Hematopoietic multipotent progenitor cell treated with erythropoietin and hydrocortisone succinate and interleukin-3 and kit ligand, for 15 days (in vitro differentiated cells): ENCODE measurements around the gene PCMTD2.

Experiments used
- DNase-seq: peaks from one replicate; pipeline ENCODE4 v3.0.0-alpha.2; 2015; ENCODE audit warnings: low spot score

The PCMTD2 gene

DNA sequence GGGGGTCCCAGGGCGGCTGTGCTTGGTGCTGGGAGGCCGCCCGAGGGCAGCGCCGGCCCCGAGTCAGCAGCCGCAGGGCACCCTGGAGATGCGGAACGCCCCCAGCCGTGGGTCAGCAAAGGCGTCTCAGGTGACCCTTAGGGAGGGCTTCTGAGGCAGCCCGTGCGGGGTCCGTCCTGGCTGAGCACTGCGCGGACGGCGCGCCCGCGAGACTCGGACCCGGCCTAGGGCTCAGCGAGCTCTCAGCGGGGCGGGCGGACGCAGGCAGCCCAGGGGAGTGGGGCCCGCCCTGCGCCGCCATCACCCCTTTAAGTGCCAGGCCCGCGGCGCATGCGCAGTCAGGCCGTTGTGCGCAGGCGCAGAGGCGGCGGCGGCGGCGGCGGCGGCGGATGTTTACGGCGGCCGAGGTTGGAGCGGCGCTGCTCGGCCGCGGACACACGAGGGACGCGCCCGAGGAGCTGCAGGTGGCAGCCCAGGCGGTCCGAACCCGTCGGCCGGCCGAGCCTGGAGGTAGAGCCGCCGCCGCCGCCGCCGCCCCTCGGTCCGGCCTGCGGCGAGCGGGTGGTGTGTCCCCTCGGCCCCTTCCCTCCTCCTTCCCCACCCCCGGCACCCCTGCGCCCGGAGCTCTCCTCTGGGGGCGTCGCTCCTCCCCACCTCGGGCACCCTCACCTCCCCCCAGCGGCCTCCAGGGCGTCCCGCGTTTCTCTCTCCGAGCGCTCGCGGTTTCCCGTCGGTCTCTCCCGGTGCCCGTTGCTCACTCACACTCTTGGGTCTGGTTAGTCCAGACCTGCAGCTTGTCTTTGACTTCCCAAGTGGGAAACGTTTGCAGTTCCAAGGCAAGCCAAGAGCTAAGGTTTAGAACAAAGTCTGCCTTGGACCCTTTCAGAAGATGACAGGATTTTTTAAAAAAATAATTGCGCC lies at the start of gene PCMTD2:
Gene PCMTD2, plus strand, starts transcription at position 388 of the 921 bp plus-strand sequence. CDS start 4,218 bp downstream, outside the sequence.
- peak; percentile 91 for DNase-seq

DNA sequence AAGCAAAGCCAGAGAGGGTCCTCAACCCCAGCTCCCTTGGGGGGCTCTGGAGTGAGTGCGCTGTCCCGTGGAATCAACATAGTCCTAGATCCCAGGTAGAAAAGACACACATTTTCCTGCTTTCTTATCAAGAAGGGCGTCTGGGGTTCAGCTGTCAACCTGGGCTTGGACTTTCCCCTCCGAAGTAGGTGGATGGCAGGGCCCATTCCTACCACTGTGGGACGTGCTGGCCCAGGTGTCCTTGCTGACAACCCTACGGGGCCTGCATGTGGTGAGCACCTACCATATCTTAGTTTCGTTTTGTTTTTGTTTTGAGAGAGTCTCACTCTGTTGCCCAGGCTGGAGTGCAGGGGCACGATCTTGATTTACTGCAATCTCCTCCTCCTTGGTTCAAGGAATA lies 48.9 kb upstream of the PCMTD2 start:
- no peak for DNase-seq

DNA sequence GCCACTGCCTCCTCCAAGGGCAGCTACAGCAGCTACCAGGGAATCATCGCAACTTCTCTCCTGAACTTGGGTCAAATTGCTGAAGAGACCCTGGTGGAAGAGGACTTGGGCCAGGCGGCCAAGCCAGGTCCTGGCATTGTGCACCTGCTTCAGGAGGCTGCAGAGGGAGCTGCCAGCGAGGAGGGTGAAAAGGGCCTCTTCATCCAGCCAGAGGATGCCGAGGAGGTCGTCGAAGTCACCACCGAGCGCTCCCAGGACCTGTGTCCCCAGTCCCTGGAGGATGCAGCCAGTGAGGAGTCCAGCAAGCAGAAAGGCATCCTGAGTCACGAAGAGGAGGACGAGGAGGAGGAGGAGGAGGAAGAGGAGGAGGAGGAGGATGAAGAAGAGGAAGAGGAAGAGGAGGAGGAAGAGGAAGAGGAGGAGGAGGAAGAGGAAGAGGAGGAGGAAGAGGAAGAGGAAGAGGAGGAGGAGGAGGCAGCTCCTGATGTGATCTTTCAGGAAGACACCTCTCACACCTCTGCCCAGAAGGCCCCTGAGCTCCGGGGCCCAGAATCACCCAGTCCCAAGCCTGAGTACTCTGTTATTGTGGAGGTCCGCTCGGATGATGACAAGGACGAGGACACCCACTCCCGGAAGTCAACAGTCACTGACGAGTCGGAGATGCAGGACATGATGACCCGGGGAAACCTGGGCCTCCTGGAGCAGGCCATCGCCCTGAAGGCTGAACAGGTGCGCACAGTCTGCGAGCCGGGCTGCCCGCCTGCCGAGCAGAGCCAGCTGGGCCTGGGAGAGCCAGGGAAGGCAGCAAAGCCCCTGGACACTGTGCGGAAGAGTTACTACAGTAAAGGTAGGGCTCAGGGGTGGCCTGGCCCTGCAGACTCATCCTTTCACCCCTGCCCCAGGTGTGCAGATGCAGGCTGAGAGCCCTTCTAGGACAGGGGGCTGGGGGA lies 47.6 kb upstream of the PCMTD2 start:
- no peak for DNase-seq

DNA sequence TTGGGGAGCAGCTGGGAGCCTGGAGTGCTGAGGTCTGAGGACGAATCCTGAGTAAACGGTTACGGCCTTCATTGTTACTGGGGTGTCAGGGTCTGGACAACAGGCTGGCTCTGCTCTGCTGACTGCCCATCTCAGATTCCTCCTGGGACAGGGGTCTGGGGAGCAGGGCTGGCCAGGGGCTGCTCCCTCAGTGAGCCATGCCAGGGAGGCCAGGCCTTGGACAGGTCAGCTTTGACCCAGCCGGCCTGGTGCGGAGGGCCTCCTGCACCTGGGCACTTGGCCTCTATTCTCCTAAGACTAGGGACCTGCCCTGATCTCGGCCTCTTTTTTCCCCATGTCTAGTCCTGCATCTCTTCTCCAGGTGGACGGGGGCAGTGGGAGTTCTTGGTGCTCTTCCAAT lies 46.4 kb upstream of the PCMTD2 start:
- DNase-seq, result no peak

DNA sequence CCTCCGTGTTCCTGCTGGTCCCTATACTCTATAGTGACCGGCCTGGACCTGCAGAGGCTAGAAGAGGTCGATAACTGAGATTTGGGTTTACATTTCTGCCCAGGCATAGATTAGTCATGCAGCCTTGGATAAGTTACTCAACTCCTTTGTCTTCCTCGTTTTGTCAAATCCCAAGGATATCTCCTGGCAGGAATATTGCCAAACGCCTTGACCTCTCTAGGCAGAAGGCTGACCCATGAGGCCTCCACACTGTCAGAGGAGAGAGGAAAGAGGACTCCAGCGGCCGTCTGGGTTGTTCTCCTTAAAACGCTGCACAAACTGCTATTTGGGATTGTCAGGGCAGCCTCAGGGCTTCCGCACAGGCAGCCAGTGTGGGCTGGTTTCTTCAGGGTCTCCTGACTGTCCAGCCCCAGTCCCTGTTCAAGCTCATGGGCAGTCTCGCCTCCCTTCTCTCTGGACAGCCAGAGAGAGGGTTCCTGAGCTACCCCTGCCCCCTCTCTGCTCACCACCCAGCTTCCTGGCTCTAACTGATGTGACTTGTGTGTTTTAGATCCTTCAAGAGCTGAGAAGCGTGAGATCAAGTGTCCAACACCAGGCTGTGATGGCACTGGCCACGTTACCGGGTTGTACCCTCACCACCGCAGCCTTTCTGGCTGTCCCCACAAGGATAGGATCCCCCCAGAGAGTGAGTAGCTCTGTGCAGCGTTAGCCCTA lies 44.7 kb upstream of the PCMTD2 start:
- DNase-seq, result no peak

DNA sequence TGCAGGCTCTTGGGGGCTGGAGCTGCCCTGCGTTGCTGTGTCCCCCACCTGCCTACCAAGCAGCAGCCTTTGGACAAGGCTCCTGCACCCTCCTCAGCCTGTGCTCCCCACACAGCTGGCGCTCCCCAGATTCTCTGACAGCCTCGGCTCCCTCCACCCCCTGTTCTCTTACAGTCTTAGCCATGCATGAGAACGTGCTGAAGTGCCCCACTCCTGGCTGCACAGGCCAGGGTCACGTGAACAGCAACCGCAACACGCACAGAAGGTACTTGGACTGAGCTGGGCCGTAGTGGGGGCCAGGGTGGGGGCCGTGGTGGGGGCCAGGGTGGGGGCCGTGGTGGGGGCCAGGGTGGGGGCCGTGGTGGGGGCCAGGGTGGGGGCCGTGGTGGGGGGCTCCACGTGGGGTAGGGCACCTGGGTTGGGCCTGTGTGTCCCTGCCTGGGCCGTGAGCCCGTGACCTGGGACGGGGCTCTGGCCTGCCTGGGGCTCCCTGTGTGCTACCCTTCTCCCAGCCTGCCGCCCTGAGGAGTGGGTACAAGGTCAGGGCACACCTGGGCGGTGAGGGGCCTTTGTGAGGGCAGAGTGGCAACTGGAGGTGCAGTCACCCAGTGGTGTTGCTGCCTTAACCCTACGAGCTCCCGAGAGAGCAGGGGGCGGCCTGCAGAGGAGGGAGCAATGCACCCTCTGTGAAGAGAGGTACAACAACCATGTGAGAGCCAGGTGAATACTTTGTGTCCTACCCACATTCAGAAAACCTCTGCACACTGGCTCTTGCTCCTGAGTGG lies 43.5 kb upstream of the PCMTD2 start:
- DNase-seq, result no peak

DNA sequence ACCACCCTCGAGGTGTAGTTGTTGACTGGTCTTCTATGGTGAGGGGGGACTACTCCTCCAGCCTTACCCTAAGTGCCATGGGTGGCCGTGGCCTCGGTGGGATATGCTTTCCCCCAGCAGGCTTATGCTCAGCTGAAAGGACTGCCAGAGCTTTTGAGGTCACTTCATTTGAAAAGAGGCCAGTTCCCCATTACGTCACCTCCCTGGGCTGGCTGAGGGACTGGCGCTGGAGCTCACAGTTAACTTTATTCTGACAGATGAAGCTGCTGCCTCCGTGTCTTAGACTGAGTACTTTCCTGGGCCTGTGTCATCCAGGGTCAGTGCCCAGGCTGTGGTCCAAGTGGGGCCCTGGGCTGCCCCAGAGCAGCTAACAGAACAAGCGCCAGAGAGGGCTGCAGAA lies 42.8 kb upstream of the PCMTD2 start:
- DNase-seq, result no peak

DNA sequence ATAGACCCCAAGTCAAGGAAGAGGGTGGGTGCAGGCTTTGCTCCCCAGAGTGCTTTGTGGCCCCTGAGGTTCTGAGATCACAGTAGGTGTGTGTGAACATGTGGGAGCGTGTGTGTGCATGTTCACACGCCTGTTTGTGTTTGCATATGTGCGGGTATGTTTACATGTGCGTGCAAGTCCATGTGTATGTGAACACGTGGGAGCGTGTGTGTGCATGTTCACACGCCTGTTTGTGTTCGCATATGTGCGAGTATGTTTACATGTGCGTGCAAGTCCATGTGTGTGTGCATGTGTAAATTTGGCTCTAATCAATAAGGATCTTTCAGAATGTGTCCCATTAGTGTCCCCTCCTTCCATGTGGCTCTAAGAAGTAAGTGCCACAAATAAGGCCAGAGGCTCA lies 41.4 kb upstream of the PCMTD2 start:
- DNase-seq, result no peak

DNA sequence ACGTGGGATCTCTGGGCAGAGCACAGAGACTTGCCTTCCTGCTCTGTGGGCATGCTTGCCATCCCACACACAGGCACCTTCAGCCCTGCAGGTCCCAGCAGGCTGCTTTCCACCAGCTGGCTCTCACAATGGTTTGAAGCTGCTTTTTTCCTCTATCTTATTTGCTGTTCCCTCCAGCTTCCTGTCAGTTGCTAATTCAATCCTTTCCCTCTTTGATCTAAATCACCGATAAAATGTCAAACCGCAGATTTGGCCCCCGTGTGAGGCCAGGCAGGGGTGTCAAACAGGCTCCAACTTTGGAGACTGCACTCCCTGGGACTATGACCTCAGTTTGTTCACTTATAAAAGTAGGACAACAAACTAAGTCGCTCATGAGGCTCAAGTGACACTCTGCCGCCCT lies 40.6 kb upstream of the PCMTD2 start:
- DNase-seq, result no peak

DNA sequence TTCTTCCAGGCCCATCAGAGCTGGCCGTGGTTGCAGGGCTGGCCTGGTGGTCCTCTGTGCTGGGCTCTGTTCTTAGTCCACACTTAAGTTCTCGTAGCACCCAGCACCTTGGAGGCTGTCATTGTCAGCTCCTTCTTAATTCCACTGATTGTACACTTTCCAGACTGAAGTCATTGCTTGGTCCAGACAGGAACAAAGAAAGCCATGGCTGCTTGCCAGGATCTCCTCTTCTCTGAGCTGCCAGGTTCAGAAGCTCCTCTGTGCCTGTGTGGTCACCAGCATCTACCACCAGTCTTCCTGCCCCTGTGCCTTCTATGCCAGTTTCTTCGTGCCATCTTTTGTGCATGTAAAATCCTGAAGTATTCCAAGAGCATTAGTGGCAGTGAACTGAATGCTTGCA lies 39.5 kb upstream of the PCMTD2 start:
- no peak for DNase-seq

DNA sequence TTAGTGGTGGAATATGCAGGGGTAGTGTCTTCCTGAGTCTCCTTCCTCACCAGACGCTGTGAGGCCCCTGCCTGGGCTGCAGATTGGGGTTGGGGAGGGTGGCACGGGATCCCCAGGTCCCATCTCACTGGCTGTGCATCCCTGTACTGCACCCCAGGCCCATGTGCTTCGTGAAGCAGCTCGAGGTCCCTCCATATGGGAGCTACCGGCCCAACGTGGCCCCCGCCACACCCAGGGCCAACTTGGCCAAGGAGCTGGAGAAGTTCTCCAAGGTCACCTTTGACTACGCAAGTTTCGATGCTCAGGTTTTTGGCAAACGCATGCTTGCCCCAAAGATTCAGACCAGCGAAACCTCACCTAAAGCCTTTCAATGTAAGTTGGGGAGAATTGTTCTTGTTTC lies 38.6 kb upstream of the PCMTD2 start:
- no peak for DNase-seq

DNA sequence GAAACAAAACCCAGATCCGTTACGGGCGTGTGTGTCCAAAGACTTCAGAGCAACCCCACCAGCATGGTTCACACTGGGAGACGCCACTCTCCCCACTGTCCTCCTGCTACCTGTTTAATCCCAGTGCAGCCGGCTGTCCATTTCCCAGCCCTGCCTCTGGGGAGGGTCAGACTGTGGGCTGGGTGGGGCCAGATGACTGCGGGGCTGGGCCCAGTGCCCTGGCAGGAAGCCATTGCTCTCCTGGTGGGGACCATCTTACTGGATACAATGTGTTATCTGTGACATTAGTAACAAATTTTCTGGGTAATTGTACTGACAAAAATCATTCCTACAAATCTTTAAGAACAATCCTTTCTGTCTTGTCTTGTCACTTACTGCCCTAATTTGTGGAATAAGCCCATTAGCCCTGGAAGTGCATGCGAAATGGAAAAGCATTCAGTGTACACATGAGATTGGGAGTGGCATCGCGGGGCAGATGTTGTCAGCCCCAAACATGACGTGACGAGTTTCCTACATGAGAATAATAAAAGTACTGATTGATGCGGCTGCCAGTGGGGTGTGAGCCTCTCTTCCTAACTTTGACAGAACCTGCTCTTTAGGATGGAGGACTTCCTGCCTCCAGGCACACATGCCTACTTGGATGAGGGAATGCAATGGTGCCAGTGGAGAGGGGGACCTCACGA lies 37.9 kb upstream of the PCMTD2 start:
- no peak for DNase-seq

DNA sequence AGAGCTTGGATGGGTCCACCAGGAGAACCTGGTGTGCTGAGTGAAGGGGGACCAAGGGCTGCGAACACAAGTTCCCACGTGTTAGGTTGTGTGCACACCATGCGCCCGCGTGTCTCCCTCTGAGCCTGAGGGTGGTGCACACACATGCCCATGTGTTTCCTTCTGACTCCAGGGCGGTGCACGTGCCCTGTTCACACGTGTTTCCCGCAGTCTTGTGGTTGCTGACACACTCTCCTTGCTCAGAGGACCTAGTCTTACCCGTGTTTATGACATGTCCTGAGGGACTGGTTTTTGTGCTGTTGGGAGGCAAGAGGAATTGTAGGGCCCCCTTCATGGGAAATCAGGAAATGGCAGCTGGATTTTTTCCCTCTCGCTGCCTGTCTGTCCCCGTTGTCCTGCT lies 36.3 kb upstream of the PCMTD2 start:
- DNase-seq, result no peak

DNA sequence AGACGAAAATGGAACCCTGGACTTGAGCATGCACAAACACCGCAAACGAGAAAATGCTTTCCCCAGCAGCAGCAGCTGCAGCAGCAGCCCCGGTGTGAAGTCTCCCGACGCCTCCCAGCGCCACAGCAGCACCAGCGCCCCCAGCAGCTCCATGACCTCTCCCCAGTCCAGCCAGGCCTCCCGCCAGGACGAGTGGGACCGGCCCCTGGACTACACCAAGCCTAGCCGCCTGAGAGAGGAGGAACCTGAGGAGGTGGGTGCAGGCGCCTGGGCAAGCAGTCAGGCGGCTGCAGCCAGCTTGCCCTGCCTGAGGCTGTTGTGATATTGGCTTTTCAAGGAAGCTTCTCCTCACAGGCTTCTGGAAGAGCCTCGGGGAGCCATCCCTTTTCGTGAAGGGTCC lies 35.8 kb upstream of the PCMTD2 start:
- no peak for DNase-seq

DNA sequence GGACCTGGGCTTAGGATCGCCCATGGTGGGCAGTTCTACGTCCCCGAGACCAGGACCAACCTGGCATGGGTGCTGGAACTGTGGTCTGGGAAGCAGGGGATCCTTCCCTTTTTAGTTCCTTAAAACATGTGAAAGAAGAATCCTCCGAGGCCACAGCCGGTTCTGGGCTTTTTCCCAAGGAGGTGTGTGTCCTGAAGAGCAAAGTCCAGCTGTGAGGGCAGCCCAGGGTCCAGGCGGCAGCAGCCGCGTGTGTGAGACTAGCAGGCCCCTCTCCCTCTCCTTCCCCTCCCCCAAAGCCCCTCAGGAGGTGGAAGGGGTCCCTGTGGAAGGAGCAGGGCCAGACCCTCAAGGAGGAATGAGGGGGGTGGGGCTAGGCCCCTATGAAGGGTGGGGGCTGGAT lies 35.1 kb upstream of the PCMTD2 start:
- no peak for DNase-seq

DNA sequence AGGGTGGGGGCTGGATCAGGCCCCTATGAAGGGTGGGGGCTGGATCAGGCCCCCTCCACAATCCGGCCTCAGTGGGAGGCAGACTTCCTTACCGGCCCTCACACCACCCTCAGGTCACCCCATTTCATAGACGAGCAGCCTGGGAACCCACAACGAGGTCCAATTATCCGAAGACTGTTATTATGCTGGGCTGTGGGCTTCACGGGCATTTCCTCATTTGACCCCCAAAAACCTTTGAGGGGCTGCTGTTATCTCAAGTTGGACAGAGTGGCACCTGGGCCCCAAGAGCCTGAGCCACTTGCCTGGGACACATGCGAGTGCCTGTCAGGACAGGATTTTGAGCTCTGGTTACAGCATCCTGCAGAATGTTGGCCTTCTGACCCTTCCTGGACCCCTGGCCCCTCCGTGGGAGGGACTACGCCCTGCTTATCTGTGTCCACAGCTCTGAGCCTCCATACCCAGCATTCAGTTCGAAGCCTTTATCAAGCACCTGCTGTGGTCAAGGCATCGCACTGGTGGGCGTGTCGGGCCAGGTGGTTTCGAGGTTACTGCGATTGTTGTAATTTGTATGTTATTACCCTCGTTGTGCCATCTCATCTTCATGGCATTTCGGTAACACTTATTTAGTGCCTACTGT lies 34.5 kb upstream of the PCMTD2 start:
- peak; percentile 37 for DNase-seq

DNA sequence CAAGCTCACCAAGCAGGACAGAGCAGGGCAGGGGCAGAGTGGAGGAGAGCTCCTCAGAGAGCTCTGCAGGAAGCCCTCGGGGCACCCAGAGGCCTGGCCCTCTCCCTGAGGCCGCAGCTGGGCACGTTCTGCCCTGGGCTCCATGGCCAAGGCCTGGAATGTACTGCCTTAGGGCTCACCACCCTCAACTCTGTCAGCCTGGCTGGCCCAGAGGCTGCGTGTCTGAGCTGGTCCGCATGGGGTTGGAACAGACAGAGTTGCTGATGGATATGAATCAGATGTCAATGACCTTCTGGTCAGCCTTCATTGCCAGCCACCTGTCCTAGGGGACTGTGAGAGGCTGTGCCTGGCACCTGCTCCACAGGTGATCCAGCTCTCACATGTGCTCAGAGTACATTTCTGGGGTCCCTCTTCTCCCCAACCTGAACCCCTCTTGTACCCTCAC lies 33.2 kb upstream of the PCMTD2 start:
- DNase-seq, result no peak

DNA sequence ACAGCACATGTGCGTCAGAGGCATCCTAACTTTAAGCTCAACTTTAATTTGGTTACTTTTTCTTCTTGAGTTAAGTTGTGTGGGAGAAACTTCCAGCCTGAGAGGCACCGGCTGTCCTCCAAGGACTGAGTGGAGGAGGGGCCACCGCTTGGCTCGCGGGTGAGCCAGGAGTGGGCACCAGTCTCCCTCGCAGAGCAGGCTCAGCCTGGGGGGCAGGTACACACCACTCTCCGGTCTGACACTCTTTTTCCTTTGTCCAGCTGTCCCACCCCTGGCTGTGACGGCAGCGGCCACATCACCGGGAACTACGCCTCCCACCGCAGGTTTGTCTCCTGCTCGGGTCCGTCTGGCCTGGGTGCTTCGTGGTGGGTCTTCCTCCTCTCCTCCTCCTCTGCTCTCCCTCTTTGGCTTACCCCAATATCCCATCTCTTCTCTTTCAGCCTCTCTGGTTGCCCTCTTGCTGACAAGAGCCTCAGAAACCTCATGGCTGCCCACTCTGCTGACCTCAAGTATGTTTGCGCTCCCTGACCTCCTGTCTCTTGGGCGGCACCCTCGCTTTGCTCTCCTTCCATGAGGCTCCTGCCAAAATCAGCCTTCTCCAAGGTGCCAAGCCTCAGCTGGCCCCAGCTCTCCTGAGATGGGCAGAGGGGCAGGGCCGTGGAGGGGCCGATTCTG lies 32.6 kb upstream of the PCMTD2 start:
- no peak for DNase-seq

DNA sequence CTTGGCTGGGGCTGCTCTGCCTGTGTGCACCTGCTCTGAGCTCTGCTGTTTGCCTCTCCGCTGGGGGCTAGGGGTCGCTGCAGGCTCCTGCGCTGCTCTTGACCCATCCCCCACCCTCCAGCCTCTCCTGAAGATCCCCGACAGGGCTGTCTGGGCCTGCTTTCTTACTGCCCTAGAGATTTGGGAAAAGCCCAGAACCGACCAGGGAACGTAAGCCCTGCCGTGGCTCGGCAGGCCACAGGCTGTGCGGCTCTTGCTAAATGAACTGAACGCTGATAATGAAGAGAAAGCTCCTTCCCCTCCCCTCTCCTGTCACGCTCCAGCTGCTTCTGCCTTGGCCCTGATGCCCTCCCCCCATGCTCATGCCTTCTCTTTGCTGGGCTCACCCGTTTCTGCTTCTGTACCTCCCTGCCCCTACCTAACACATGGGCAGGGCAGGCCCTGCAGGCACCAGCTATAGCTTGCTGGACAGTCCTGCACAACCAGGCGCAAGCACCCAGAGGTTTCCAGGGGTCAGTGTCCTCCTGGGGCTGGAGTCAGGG lies 32.0 kb upstream of the PCMTD2 start:
- no peak for DNase-seq
